HTERT RPE-1 (cell line): ENCODE measurements around the gene NAPEPLD.
"Not testable (repeated sequence)": the region's sequence is repeated elsewhere in the genome, so short reads cannot be mapped to it uniquely, and the experiment has no call there.

Experiments used
- in situ Hi-C: fragments of 300-500 bp; cut with MboI; formaldehyde crosslinking; loops from 4 replicates; pipeline ENCODE4 v1.14.3; 2020; ENCODE audit warnings: low sequenced_read_pairs

Gene NAPEPLD

GRCh38 chr7:103114576-103115008, 34.3 kb downstream of the NAPEPLD start:
- in situ Hi-C loops, result no loop called here

GRCh38 chr7:103113164-103113563, 35.7 kb downstream of the NAPEPLD start:
- in situ Hi-C loops, result no loop called here

- in situ Hi-C loops, result not testable (repeated sequence)
Observed at GRCh38 chr7:103106703-103107070, 42.2 kb downstream of the NAPEPLD start.

GRCh38 chr7:103106005-103106702, 42.7 kb downstream of the NAPEPLD start:
- in situ Hi-C loops, result no loop called here

- in situ Hi-C loops, result no loop called here
Observed at GRCh38 chr7:103101543-103101942, 47.4 kb downstream of the NAPEPLD start.

GRCh38 chr7:103100348-103100747, 48.6 kb downstream of the NAPEPLD start:
- in situ Hi-C loops, result no loop called here

- in situ Hi-C loops, result no loop called here
Observed at GRCh38 chr7:103097041-103097440, 51.9 kb downstream of the NAPEPLD start.

- in situ Hi-C loops, result not testable (repeated sequence)
Observed at GRCh38 chr7:103095558-103095957, 53.3 kb downstream of the NAPEPLD start.

GRCh38 chr7:103094102-103094501, 54.8 kb downstream of the NAPEPLD start:
- in situ Hi-C loops, result no loop called here

GRCh38 chr7:103093429-103093828, 55.5 kb downstream of the NAPEPLD start:
- in situ Hi-C loops, result no loop called here

GRCh38 chr7:103092321-103092720, 56.6 kb downstream of the NAPEPLD start:
- in situ Hi-C loops, result not testable (repeated sequence)

- in situ Hi-C loops, result no loop called here
Observed at GRCh38 chr7:103083210-103083609, 65.7 kb downstream of the NAPEPLD start.

GRCh38 chr7:103082497-103082896, 66.4 kb downstream of the NAPEPLD start:
- in situ Hi-C loops, result no loop called here

GRCh38 chr7:103080923-103081322, 68.0 kb downstream of the NAPEPLD start:
- in situ Hi-C loops, result no loop called here

- in situ Hi-C loops, result no loop called here
Observed at GRCh38 chr7:103079836-103080235, 69.1 kb downstream of the NAPEPLD start.

GRCh38 chr7:103078226-103078625, 70.7 kb downstream of the NAPEPLD start:
- in situ Hi-C loops, result not testable (repeated sequence)

GRCh38 chr7:103077318-103077717, 71.6 kb downstream of the NAPEPLD start:
- in situ Hi-C loops, result no loop called here

GRCh38 chr7:103076764-103077163, 72.1 kb downstream of the NAPEPLD start:
- in situ Hi-C loops, result no loop called here

GRCh38 chr7:103075337-103075918, 73.5 kb downstream of the NAPEPLD start:
- in situ Hi-C loops, result no loop called here

GRCh38 chr7:103074519-103075336, 74.2 kb downstream of the NAPEPLD start, which contains the start of the genes ARMC10 and FBXL13:
Gene ARMC10, plus strand, starts transcription at chr7:103075140. Its CDS starts 133 bp downstream, at chr7:103075273.
Gene FBXL13, minus strand, starts transcription at chr7:103074796.
- in situ Hi-C loops, result no loop called here

GRCh38 chr7:103073989-103074518, 74.8 kb downstream of the NAPEPLD start:
- in situ Hi-C loops, result no loop called here
